ENCODE measurements around the gene HELB. TPM values are rescaled to one million over a fixed set of nuclear protein-coding genes. Genes with fewer than 3 reads are reported as not detected.

HELB gene
- total RNA-seq, 6 donors from 2014 or later, result 2.0 to 16.4 (median 4.3) TPM

DNA sequence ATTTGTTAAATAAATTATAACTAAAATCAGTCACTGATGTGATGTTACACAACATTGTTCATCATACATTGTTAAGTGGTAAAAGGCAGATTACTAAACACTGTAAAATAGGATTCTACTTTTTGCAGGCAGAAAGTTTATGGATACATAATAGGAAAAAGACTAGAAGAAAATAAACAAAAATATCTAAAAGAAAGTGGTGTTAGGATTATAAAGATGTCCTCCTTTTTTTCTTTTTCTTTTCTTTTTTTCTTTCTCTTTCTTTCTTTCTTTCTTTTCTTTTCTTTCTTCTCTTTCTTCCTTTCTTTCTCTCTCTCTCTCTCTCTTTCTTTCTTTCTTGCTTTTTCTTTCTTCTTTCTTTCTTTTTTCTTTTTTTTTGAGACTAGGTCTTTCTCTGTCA, 39.6 kb upstream of the HELB start:
- Histone ChIP-seq H3K27ac (no peak overlapping the region), H3K27me3 (no peaks in the 10 kb centered on the region), H3K4me3 (no peak overlapping the region), H3K9me3 (no peaks in the 10 kb centered on the region), H3K36me3 (no peaks in the 10 kb centered on the region), H3K4me1 (no peaks in the 10 kb centered on the region)
- TF ChIP-seq CTCF (IDR thresholded peaks at IDR 0.05), result no peak
- no peak for TF ChIP-seq EP300 (IDR thresholded peaks at IDR 0.05)
- no peak for TF ChIP-seq POLR2AphosphoS5 (IDR thresholded peaks at IDR 0.05)
- TF ChIP-seq POLR2A (IDR thresholded peaks at IDR 0.05), result no peak
- DNase-seq (no peak), ATAC-seq (ENCODE audit: low FRiP score in 2 of 2) (no peak)

- H3K4me1 ChIP-seq, result peaks cover 0 to 3% (median 0%) of the 10 kb centered on the region in 4 donors
- ATAC-seq (ENCODE audit: low FRiP score in 2 of 2), result peak in 1 of 2 donors; percentile 77
- H3K4me3 ChIP-seq, result no peak overlapping the region
- no peaks in the 10 kb centered on the region for H3K27me3 ChIP-seq
- no peak for DNase-seq
- no peak for TF ChIP-seq POLR2A (IDR thresholded peaks at IDR 0.05)
- no peak for TF ChIP-seq CTCF (IDR thresholded peaks at IDR 0.05)
- TF ChIP-seq POLR2AphosphoS5 (IDR thresholded peaks at IDR 0.05), result no peak
- TF ChIP-seq EP300 (IDR thresholded peaks at IDR 0.05), result no peak
- no peaks in the 10 kb centered on the region for H3K36me3 ChIP-seq
- peak overlapping the region; percentile 20 to 75 (median 43) for H3K27ac ChIP-seq
- WGBS, 2 donors, result 62 to 69% methylated on average over 3 of the region's 3 CpGs
- no peaks in the 10 kb centered on the region for H3K9me3 ChIP-seq
Observed at GRCh38 chr12:66268562-66268961, 33.7 kb upstream of the HELB start.

GRCh38 chr12:66269142-66269541, 33.2 kb upstream of the HELB start:
- Histone ChIP-seq H3K27ac (peak overlapping the region; percentile 20 to 75 (median 34)), H3K27me3 (no peaks in the 10 kb centered on the region), H3K4me1 (peaks cover 0 to 3% (median 0%) of the 10 kb centered on the region in 4 donors), H3K4me3 (no peak overlapping the region), H3K9me3 (no peaks in the 10 kb centered on the region), H3K36me3 (no peaks in the 10 kb centered on the region)
- 67 to 76% methylated on average over 6 of the region's 6 CpGs for WGBS, 2 donors
- TF ChIP-seq EP300 (IDR thresholded peaks at IDR 0.05) (no peak), POLR2A (IDR thresholded peaks at IDR 0.05) (no peak), POLR2AphosphoS5 (IDR thresholded peaks at IDR 0.05) (no peak), CTCF (IDR thresholded peaks at IDR 0.05) (no peak)
- DNase-seq (no peak), ATAC-seq (ENCODE audit: low FRiP score in 2 of 2) (peak in 1 of 2 donors; percentile 54)

GRCh38 chr12:66269757-66270383, 32.4 kb upstream of the HELB start:
- H3K27me3 ChIP-seq, result no peaks in the 10 kb centered on the region
- ATAC-seq (ENCODE audit: low FRiP score in 2 of 2) (peak in 1 of 2 donors; percentile 64), DNase-seq (no peak)
- no peak overlapping the region for H3K4me3 ChIP-seq
- peaks cover 0 to 3% (median 0%) of the 10 kb centered on the region in 4 donors for H3K4me1 ChIP-seq
- WGBS, 2 donors, result 61 to 67% methylated on average over 5 of the region's 5 CpGs
- no peaks in the 10 kb centered on the region for H3K36me3 ChIP-seq
- TF ChIP-seq POLR2AphosphoS5 (IDR thresholded peaks at IDR 0.05) (no peak), CTCF (IDR thresholded peaks at IDR 0.05) (peak; percentile 31 to 58 (median 47)), POLR2A (IDR thresholded peaks at IDR 0.05) (no peak), EP300 (IDR thresholded peaks at IDR 0.05) (no peak)
- no peaks in the 10 kb centered on the region for H3K9me3 ChIP-seq
- H3K27ac ChIP-seq, result peak overlapping the region in 3 of 4 donors; percentile 23 to 75 (median 44)

GRCh38 chr12:66270613-66271012, 31.7 kb upstream of the HELB start:
- ATAC-seq (ENCODE audit: low FRiP score in 2 of 2) (no peak), DNase-seq (no peak)
- no peak overlapping the region for H3K27ac ChIP-seq
- H3K4me3 ChIP-seq, result no peak overlapping the region
- no peaks in the 10 kb centered on the region for H3K27me3 ChIP-seq
- H3K9me3 ChIP-seq, result no peaks in the 10 kb centered on the region
- H3K4me1 ChIP-seq, result peaks cover 0 to 3% (median 0%) of the 10 kb centered on the region in 4 donors
- TF ChIP-seq POLR2A (IDR thresholded peaks at IDR 0.05), result no peak
- no peak for TF ChIP-seq CTCF (IDR thresholded peaks at IDR 0.05)
- TF ChIP-seq EP300 (IDR thresholded peaks at IDR 0.05), result no peak
- TF ChIP-seq POLR2AphosphoS5 (IDR thresholded peaks at IDR 0.05), result no peak
- WGBS, 2 donors, result 63 to 79% methylated on average over 1 of the region's 1 CpG
- no peaks in the 10 kb centered on the region for H3K36me3 ChIP-seq

All from upper lobe of left lung (tissue), 6 donors.